ENCODE data around the gene PXMP4.

PXMP4 gene

DNA sequence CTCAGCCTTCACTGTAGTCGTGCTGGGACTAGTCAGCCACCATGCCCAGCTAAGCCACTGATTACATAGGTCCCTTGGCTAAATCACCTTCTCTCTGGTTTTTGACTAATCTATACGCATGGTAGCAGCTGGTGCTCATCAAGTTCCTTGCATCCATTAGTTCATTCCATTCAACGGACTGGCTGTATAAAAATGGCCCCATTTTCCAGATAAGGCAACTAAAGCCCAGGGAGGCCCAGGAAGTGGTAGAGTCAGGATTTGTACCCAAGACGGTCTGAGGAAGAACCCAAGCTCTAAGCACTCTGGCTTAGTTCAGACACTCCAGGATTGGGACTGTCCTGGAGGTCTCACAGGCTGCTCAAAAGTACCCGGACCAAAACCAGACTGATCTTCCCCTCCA lies 38.8 kb downstream of the PXMP4 start:
- no peak overlapping the region for H3K4me3 ChIP-seq (ENCODE audit: low read depth, low read length)
- TF ChIP-seq, protein P1, sequence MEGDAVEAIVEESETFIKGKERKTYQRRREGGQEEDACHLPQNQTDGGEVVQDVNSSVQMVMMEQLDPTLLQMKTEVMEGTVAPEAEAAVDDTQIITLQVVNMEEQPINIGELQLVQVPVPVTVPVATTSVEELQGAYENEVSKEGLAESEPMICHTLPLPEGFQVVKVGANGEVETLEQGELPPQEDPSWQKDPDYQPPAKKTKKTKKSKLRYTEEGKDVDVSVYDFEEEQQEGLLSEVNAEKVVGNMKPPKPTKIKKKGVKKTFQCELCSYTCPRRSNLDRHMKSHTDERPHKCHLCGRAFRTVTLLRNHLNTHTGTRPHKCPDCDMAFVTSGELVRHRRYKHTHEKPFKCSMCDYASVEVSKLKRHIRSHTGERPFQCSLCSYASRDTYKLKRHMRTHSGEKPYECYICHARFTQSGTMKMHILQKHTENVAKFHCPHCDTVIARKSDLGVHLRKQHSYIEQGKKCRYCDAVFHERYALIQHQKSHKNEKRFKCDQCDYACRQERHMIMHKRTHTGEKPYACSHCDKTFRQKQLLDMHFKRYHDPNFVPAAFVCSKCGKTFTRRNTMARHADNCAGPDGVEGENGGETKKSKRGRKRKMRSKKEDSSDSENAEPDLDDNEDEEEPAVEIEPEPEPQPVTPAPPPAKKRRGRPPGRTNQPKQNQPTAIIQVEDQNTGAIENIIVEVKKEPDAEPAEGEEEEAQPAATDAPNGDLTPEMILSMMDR (IDR thresholded peaks at IDR 0.05; ENCODE audit: low read depth, low read length), result no peak

DNA sequence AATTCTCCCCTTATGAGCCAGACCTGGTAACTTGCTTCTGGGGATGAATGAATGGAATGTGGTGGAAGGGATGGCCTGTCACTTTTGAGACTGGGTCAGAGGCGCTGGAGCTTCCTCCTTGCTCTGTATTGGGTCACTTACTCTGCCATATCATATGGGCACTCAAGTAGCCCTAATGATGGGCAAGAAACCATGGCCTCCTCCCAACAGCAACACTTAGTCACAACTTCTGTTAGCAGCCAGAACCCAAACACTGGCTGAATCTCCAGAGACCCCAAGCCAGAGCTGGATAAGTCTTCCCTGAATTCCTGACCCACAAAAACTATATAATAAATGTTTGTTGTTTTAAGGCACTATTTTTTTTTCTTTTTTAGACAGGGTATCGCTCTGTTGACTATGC lies 39.4 kb downstream of the PXMP4 start:
- TF ChIP-seq, protein P1 (IDR thresholded peaks at IDR 0.05; ENCODE audit: low read depth, low read length), result no peak
- H3K4me3 ChIP-seq (ENCODE audit: low read depth, low read length), result no peak overlapping the region

DNA sequence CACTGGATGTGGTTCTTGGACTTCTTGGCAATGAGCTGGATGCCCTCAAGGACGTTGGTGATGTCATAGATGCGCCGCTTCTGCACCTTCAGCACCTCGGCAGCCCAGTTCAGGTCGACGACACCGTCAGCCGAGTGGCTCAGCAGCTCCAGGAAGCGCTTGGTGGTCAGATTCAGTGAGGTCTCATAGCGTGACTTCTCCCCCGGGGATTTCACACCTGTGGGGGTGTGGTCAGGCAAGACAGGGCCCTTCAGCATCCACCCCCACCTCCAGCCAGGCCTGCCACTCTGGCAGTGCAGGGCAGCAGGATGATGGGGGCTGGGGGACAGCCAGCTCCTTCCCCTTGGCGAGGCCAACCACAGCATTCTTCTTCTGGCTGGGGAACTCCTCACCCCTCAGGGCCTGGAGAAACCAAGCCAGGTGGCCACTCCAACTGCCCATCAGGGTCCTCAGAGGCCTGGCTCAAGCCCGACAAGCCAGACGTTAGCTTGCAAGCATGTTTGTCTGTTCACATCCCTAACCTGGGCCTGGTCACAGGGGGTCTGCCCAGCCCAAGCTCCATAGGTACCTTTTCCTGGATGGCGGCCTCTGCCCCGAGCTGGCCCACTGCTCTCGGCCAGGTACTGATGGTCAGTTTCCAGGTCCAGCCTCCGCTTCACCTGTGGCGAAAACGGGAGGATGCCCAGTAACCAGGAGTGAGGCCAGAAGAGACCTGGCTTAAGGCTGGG lies 40.2 kb downstream of the PXMP4 start:
- H3K4me3 ChIP-seq (ENCODE audit: low read depth, low read length), result no peak overlapping the region
- TF ChIP-seq, protein P1 (IDR thresholded peaks at IDR 0.05; ENCODE audit: low read depth, low read length), result no peak

GRCh38 chr20:33677991-33678702 lies 42.0 kb downstream of the PXMP4 start:
- TF ChIP-seq, protein P1 (IDR thresholded peaks at IDR 0.05; ENCODE audit: low read depth, low read length), result no peak
- H3K4me3 ChIP-seq (ENCODE audit: low read depth, low read length), result no peak overlapping the region

DNA sequence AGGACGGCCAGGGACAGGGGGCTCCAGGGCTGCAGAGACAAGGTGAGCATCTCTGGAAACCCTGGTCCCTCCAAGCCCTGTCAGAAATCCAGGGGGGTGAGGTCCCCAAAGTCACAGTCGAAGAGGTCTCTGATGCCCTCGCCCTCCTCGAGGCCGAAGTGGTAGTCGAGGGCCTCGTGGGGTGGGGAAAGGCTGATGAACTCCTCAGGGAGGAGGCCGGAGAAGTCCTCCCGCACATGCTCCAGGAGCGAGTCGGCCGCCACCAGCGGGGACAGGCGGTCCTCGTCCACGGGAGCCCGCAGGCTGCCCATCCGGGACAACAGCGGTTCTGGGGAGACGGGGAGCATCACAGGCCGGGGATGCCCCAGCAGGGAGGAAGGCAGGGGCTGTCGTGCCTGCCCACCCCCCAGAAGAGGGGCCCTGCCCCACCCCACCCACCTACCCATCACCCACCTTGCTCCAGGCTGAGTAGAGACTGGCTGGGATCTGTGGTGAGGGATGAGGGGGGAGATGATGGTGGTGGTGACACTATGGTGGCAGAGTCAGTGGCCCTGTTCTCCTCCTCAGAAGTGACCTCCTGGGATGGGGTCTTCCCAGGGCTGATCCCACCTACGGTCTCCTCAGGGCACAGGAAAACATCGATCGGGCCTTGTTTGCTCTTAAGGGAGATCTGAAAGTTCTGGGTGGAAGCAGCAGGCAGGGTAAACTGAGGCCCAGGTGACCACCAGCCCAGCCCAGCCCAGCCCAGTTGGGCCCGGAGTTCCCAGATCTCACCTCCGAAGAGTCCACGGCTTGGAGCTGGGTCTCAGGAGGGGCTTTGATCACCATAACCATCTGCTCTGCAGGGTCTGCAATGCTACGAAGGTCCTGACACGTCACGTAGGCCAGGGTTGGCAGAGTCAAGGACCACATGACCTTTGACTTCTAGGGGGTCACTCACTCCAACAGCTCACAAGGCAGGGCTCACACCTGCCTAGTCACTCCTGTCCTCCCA lies 43.2 kb downstream of the PXMP4 start:
- TF ChIP-seq, protein P1 (IDR thresholded peaks at IDR 0.05; ENCODE audit: low read depth, low read length), result no peak
- no peak overlapping the region for H3K4me3 ChIP-seq (ENCODE audit: low read depth, low read length)

- no peak overlapping the region for H3K4me3 ChIP-seq (ENCODE audit: low read depth, low read length)
- TF ChIP-seq, protein P1 (IDR thresholded peaks at IDR 0.05; ENCODE audit: low read depth, low read length), result no peak
Observed at GRCh38 chr20:33676121-33676520, 44.0 kb downstream of the PXMP4 start.
